ENCODE data around the gene IFNLR1.

Gene IFNLR1

DNA sequence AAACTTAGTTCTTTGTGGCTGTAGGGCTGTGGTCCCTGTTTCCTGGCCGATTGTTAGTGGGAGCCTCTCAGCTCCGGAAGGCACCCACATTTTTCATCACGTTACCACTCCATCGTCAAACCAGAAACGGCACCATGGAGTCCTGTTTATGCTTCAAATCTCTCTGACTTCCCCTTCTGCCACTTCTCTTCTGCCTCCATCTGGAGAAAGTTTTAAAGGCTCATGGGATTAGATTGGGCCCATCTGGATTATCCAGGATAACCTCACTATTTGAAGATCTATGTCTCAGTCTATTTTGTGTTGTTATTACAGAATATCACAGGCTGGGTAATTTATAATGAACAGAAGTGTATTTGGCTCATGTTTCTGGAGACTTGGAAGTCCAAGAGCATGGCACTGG lies 24.9 kb downstream of the IFNLR1 start:
- Histone ChIP-seq H3K27ac (ENCODE audit: insufficient read depth in 1 of 2, low read depth in 1 of 2, low read length in 2 of 2, poor library complexity in 1 of 2, severe bottlenecking in 2 of 2) (no peak overlapping the region), H3K9me3 (ENCODE audit: control extremely low read depth in 1 of 5, control insufficient read depth in 4 of 5, insufficient read depth in 2 of 5, low read depth in 1 of 5, low read length in 4 of 5) (no peaks in the 10 kb centered on the region), H3K36me3 (ENCODE audit: control insufficient read depth in 4 of 4, insufficient read depth in 4 of 4, low read length in 3 of 4) (no peaks in the 10 kb centered on the region), H3K4me3 (ENCODE audit: control insufficient read depth in 1 of 7, extremely low read depth in 1 of 7, insufficient read depth in 4 of 7, low read depth in 2 of 7, low read length in 6 of 7) (no peak overlapping the region), H3K27me3 (replicated peaks in 2 of 5; ENCODE audit: control insufficient read depth in 4 of 5, insufficient read depth in 5 of 5, low read length in 4 of 5) (peaks cover 0 to 1% (median 0%) of the 10 kb centered on the region in 5 experiments), H3K4me1 (ENCODE audit: control extremely low read depth in 1 of 4, control insufficient read depth in 4 of 4, insufficient read depth in 4 of 4, low read length in 3 of 4) (no peaks in the 10 kb centered on the region)
- DNase-seq = peak in 2 of 3 donors; percentile 39 to 58
- CTCF ChIA-PET = interaction anchor here (1.6 kb wide), 1 partner anchor 12 kb away, joined by 6 read pairs; no protein-coding TSS in a partner anchor
- WGBS (ENCODE audit: insufficient coverage) = 19% methylated on average over 5 of the region's 5 CpGs
- POLR2A ChIA-PET = no interaction called here

DNA sequence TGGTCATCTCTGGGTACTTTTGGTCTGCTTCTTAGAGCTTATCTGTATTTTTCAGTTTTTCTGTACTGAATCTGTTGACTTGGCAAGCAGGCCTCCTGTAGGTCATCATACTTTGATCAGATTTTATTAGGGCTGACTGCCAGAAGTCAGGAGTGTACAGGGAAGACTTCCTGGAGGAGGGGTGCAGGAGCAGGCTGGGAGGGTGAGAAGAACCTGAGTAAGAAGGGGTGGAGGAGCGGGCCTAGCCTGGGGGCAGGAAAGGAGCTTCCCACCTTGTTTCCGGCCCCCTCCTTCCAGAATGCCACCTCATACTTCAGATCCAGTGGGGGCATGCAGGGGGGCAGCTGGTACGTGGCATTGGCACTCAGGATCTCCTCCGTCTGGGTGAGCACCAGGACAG lies 25.8 kb downstream of the IFNLR1 start:
- Histone ChIP-seq H3K4me3 (ENCODE audit: control insufficient read depth in 1 of 7, extremely low read depth in 1 of 7, insufficient read depth in 4 of 7, low read depth in 2 of 7, low read length in 6 of 7) (no peak overlapping the region), H3K36me3 (ENCODE audit: control insufficient read depth in 4 of 4, insufficient read depth in 4 of 4, low read length in 3 of 4) (no peaks in the 10 kb centered on the region), H3K27ac (ENCODE audit: insufficient read depth in 1 of 2, low read depth in 1 of 2, low read length in 2 of 2, poor library complexity in 1 of 2, severe bottlenecking in 2 of 2) (no peak overlapping the region), H3K9me3 (ENCODE audit: control extremely low read depth in 1 of 5, control insufficient read depth in 4 of 5, insufficient read depth in 2 of 5, low read depth in 1 of 5, low read length in 4 of 5) (no peaks in the 10 kb centered on the region), H3K4me1 (ENCODE audit: control extremely low read depth in 1 of 4, control insufficient read depth in 4 of 4, insufficient read depth in 4 of 4, low read length in 3 of 4) (no peaks in the 10 kb centered on the region), H3K27me3 (replicated peaks in 2 of 5; ENCODE audit: control insufficient read depth in 4 of 5, insufficient read depth in 5 of 5, low read length in 4 of 5) (peaks cover 0 to 1% (median 0%) of the 10 kb centered on the region in 5 experiments)
- ChIA-PET CTCF (interaction anchor here (1.2 to 1.6 kb wide), 2 partner anchors 11 to 230 kb away, joined by 4 to 6 read pairs; no protein-coding TSS in a partner anchor), POLR2A (no interaction called here)
- DNase-seq = no peak
- 100% methylated on average over 2 of the region's 4 CpGs for WGBS (ENCODE audit: insufficient coverage)

DNA sequence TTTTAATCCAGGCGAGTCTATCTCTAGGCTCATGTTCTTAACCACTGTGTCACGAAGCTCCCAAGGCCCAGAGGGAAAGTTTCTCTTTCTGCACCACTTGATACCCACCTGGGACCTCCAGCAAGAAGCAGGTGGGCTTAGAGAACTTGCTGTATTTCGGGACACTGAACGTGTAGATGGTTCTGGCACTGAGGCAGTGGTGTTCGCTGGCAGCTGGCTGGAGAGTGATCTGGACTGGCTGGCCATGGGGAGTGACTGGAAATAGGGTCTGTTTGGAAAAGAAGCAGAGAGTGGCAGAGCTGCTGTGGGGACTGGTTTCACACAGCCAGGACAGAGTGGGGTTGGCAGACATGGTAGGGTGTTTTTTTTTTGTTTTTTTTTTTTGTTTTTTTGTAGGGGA lies 27.7 kb downstream of the IFNLR1 start:
- Histone ChIP-seq H3K4me1 (ENCODE audit: control extremely low read depth in 1 of 4, control insufficient read depth in 4 of 4, insufficient read depth in 4 of 4, low read length in 3 of 4) (no peaks in the 10 kb centered on the region), H3K27me3 (replicated peaks in 2 of 5; ENCODE audit: control insufficient read depth in 4 of 5, insufficient read depth in 5 of 5, low read length in 4 of 5) (peaks cover 0 to 6% (median 2%) of the 10 kb centered on the region in 5 experiments), H3K9me3 (ENCODE audit: control extremely low read depth in 1 of 5, control insufficient read depth in 4 of 5, insufficient read depth in 2 of 5, low read depth in 1 of 5, low read length in 4 of 5) (no peaks in the 10 kb centered on the region), H3K36me3 (ENCODE audit: control insufficient read depth in 4 of 4, insufficient read depth in 4 of 4, low read length in 3 of 4) (no peaks in the 10 kb centered on the region), H3K27ac (ENCODE audit: insufficient read depth in 1 of 2, low read depth in 1 of 2, low read length in 2 of 2, poor library complexity in 1 of 2, severe bottlenecking in 2 of 2) (no peak overlapping the region), H3K4me3 (ENCODE audit: control insufficient read depth in 1 of 7, extremely low read depth in 1 of 7, insufficient read depth in 4 of 7, low read depth in 2 of 7, low read length in 6 of 7) (no peak overlapping the region)
- ChIA-PET CTCF (interaction anchor here (1.4 to 1.8 kb wide), 2 partner anchors 10 to 232 kb away, joined by 6 to 8 read pairs; no protein-coding TSS in a partner anchor), POLR2A (no interaction called here)
- DNase-seq = no peak
- WGBS (ENCODE audit: insufficient coverage) = 100% methylated on average over 5 of the region's 5 CpGs

DNA sequence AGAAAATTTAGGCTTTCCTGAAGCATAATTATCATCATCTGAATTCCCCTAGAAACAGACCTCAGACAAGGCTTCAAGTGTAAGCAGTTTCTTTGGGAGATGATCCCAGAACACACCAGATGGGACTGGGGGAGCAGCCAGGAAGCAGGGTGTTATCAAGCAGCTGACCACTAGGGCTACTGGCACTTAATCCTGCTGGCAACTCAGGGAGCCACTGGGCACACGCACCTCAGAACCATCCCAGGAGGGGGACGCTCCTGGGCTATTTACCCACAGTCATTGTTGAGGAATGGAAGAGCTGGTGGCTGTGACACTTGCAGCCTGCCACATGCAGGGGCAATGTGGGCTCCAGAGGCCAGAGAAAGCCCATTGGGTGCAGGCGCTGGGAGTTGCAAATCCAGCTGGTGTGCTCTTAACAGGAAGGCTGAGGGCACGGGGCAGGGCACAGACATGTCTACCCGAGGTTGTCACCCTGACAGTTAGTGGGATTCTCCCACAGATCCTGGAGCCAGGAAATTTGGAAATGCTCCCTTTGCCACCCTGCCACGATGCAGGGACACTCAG lies 29.1 kb downstream of the IFNLR1 start:
- Histone ChIP-seq H3K4me3 (ENCODE audit: control insufficient read depth in 1 of 7, extremely low read depth in 1 of 7, insufficient read depth in 4 of 7, low read depth in 2 of 7, low read length in 6 of 7) (no peak overlapping the region), H3K27ac (ENCODE audit: insufficient read depth in 1 of 2, low read depth in 1 of 2, low read length in 2 of 2, poor library complexity in 1 of 2, severe bottlenecking in 2 of 2) (no peak overlapping the region), H3K36me3 (ENCODE audit: control insufficient read depth in 4 of 4, insufficient read depth in 4 of 4, low read length in 3 of 4) (no peaks in the 10 kb centered on the region), H3K27me3 (replicated peaks in 2 of 5; ENCODE audit: control insufficient read depth in 4 of 5, insufficient read depth in 5 of 5, low read length in 4 of 5) (peaks cover 0 to 5% (median 3%) of the 10 kb centered on the region in 5 experiments), H3K4me1 (ENCODE audit: control extremely low read depth in 1 of 4, control insufficient read depth in 4 of 4, insufficient read depth in 4 of 4, low read length in 3 of 4) (no peaks in the 10 kb centered on the region), H3K9me3 (ENCODE audit: control extremely low read depth in 1 of 5, control insufficient read depth in 4 of 5, insufficient read depth in 2 of 5, low read depth in 1 of 5, low read length in 4 of 5) (no peaks in the 10 kb centered on the region)
- ChIA-PET POLR2A (no interaction called here), CTCF (interaction anchor here (0.8 to 1.4 kb wide), 2 partner anchors 8 to 11 kb away, joined by 4 to 8 read pairs; no protein-coding TSS in a partner anchor)
- no peak for DNase-seq
- 100% methylated on average over 3 of the region's 6 CpGs for WGBS (ENCODE audit: insufficient coverage)

DNA sequence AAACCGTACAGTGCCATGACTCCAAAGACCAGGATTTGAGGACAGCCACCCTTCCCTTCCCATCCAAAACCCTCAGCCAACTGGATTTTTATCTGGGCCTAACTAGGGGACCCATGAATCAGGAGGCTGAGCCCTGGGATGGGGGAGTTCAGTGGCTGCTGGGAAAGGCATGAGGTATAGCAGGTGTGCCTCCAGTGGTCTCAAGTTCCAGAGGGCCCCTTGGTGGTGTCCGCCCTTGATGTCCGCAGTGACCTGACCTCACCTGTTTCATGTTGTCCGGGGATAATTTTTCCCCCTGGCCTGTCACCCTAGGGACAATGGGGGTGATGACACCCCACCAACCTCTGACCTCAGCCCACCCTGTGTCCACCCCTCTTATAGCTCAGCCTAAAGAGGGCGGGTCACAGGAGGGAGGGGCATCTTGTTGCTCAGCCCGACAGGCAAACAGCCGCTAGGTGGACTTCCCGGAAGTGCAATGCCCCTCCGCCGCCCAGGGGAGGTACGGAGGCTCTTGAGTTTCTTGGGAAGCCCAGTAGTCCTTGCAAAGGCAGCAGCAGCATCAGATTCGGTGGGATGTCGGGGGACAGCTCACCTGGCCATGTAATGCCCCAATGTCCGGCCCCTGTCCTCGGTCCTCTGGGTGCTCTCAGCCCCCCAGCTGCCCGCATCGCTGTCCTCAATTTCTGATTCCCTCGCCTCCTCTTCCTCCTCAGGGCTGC lies 30.4 kb downstream of the IFNLR1 start:
- ChIA-PET CTCF (no interaction called here), POLR2A (no interaction called here)
- WGBS (ENCODE audit: insufficient coverage) = 98% methylated on average over 12 of the region's 18 CpGs
- Histone ChIP-seq H3K4me3 (ENCODE audit: control insufficient read depth in 1 of 7, extremely low read depth in 1 of 7, insufficient read depth in 4 of 7, low read depth in 2 of 7, low read length in 6 of 7) (no peak overlapping the region), H3K36me3 (ENCODE audit: control insufficient read depth in 4 of 4, insufficient read depth in 4 of 4, low read length in 3 of 4) (no peaks in the 10 kb centered on the region), H3K9me3 (ENCODE audit: control extremely low read depth in 1 of 5, control insufficient read depth in 4 of 5, insufficient read depth in 2 of 5, low read depth in 1 of 5, low read length in 4 of 5) (no peaks in the 10 kb centered on the region), H3K4me1 (ENCODE audit: control extremely low read depth in 1 of 4, control insufficient read depth in 4 of 4, insufficient read depth in 4 of 4, low read length in 3 of 4) (no peaks in the 10 kb centered on the region), H3K27me3 (replicated peaks in 2 of 5; ENCODE audit: control insufficient read depth in 4 of 5, insufficient read depth in 5 of 5, low read length in 4 of 5) (peaks cover 0 to 16% (median 7%) of the 10 kb centered on the region in 5 experiments), H3K27ac (ENCODE audit: insufficient read depth in 1 of 2, low read depth in 1 of 2, low read length in 2 of 2, poor library complexity in 1 of 2, severe bottlenecking in 2 of 2) (no peak overlapping the region)
- no peak for DNase-seq

DNA sequence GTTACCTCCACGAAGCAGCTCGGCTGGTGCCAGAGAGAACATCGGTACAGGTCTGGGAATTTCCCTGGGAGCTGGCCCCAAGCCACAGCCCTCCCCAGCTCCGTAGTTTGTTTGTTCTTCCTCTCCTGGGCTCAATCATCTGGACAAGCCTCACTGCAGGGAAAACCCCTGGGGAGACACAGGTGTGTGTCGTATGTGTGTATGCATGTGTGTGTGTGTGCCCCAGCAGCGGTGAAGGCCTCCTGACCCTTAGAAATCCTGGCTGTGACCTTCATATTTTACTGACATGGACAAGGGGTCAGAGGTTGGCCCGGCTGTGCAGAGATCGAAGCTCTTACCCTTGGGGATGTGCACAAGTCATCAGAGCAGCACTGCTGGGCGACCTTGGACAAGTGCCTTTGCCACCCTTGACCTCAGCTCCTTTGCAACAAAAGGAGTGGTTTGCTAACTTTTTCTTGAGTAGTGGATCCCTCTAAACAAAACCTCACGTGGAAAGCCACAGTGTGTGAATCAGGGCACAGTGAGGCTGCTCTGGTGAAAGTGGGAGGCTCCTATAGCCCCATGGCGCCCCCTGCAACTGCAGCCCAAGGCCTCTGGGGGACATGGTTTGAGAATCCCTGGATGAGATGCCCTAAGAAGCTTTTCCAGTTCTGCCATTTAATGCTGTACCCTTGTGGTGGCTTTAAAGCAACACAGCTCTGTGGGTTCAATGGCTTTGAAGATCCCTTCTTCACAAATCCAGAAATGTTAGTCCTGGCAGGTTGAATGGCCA lies 31.9 kb downstream of the IFNLR1 start:
- WGBS (ENCODE audit: insufficient coverage) = 86% methylated on average over 9 of the region's 11 CpGs
- CTCF ChIA-PET = interaction anchor here (1.0 to 1.6 kb wide), 4 partner anchors 14 to 346 kb away, joined by 3 to 5 read pairs (median 4); no protein-coding TSS in a partner anchor
- Histone ChIP-seq H3K4me3 (ENCODE audit: control insufficient read depth in 1 of 7, extremely low read depth in 1 of 7, insufficient read depth in 4 of 7, low read depth in 2 of 7, low read length in 6 of 7) (no peak overlapping the region), H3K27me3 (replicated peaks in 2 of 5; ENCODE audit: control insufficient read depth in 4 of 5, insufficient read depth in 5 of 5, low read length in 4 of 5) (peaks cover 2 to 31% (median 15%) of the 10 kb centered on the region in 5 experiments), H3K27ac (ENCODE audit: insufficient read depth in 1 of 2, low read depth in 1 of 2, low read length in 2 of 2, poor library complexity in 1 of 2, severe bottlenecking in 2 of 2) (no peak overlapping the region), H3K36me3 (ENCODE audit: control insufficient read depth in 4 of 4, insufficient read depth in 4 of 4, low read length in 3 of 4) (no peaks in the 10 kb centered on the region), H3K9me3 (ENCODE audit: control extremely low read depth in 1 of 5, control insufficient read depth in 4 of 5, insufficient read depth in 2 of 5, low read depth in 1 of 5, low read length in 4 of 5) (no peaks in the 10 kb centered on the region), H3K4me1 (ENCODE audit: control extremely low read depth in 1 of 4, control insufficient read depth in 4 of 4, insufficient read depth in 4 of 4, low read length in 3 of 4) (peaks cover 0 to 9% (median 5%) of the 10 kb centered on the region in 4 experiments)
- POLR2A ChIA-PET = interaction anchor here (1.2 kb wide), 1 partner anchor 10 kb away, joined by 4 read pairs; no protein-coding TSS in a partner anchor
- peak in 1 of 3 donors; percentile 19 for DNase-seq
